Sigmoid colon (tissue), 4 donors: ENCODE data around the gene PFDN1.

ENCODE experiments used
- EP300 ChIP-seq, 4 donors: sonication (generic); formaldehyde crosslinking; IDR thresholded peaks; one replicate each; pipeline ENCODE4 v1.6.1; 2017; ENCODE audit warnings: antibody characterized with exemption in 4 of 4
- TF ChIP-seq, protein P1 (sequence below), 4 experiments: fragments of 450-650 bp in 3 of 4; fragments of 200-600 bp in 1 of 4; IDR thresholded peaks; one replicate each; pipeline ENCODE4 v1.5.1; 2016 to 2019; ENCODE audit warnings: antibody characterized with exemption in 4 of 4, mild to moderate bottlenecking in 3 of 4, moderate library complexity in 2 of 4

DNA sequence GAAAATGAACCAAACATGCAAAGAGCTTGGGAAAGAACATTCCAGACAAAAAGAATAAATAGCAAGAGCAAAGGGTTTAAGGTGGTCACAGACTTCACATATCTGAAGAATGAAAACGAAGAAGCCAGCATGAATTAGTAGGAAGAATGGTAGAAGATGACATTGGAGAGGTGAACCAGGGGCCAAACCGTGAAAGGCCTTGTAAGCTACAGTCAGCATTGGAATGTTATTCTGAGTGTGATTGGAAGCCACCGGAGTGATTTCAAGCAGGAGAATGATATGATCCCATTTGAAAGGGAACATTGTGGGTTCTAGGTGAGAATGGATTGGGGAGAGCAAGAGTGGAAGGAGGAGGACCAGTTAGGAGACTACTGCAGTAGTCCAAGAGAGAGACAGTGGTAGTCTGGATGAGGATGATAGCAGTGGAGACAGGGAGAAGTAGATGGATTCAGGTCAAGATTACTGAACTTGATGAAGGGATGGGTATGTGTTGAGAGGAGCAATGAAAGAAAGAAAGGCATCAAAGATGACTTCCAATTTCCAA is 6.9 kb upstream of the PFDN1 start:
- TF ChIP-seq EP300 (IDR thresholded peaks at IDR 0.05), result no peak
- TF ChIP-seq, protein P1, sequence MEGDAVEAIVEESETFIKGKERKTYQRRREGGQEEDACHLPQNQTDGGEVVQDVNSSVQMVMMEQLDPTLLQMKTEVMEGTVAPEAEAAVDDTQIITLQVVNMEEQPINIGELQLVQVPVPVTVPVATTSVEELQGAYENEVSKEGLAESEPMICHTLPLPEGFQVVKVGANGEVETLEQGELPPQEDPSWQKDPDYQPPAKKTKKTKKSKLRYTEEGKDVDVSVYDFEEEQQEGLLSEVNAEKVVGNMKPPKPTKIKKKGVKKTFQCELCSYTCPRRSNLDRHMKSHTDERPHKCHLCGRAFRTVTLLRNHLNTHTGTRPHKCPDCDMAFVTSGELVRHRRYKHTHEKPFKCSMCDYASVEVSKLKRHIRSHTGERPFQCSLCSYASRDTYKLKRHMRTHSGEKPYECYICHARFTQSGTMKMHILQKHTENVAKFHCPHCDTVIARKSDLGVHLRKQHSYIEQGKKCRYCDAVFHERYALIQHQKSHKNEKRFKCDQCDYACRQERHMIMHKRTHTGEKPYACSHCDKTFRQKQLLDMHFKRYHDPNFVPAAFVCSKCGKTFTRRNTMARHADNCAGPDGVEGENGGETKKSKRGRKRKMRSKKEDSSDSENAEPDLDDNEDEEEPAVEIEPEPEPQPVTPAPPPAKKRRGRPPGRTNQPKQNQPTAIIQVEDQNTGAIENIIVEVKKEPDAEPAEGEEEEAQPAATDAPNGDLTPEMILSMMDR (IDR thresholded peaks at IDR 0.05), result no peak
